Measurements from ENCODE around the gene P4HA2.

DNA sequence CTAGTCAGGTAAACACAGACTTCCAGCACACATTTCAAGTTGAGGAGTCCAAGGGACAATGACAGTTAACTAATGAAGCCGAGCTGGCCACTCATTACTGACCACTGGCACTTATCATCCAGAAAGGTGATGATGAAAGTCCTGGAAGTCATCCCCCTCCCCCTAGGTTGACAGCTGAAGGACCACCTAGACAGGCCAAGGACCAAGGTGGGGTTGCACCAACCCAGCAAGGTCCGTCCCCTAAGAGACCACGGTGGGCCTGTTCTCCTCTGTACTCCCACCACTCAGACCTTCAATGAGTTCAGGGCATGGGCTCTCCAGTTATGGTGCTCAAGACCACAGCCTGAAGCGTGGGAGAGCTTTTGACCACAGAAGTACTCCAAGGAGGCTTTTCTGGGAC lies 13.2 kb downstream of the P4HA2 start:
- TF ChIP-seq, protein P1, sequence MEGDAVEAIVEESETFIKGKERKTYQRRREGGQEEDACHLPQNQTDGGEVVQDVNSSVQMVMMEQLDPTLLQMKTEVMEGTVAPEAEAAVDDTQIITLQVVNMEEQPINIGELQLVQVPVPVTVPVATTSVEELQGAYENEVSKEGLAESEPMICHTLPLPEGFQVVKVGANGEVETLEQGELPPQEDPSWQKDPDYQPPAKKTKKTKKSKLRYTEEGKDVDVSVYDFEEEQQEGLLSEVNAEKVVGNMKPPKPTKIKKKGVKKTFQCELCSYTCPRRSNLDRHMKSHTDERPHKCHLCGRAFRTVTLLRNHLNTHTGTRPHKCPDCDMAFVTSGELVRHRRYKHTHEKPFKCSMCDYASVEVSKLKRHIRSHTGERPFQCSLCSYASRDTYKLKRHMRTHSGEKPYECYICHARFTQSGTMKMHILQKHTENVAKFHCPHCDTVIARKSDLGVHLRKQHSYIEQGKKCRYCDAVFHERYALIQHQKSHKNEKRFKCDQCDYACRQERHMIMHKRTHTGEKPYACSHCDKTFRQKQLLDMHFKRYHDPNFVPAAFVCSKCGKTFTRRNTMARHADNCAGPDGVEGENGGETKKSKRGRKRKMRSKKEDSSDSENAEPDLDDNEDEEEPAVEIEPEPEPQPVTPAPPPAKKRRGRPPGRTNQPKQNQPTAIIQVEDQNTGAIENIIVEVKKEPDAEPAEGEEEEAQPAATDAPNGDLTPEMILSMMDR (IDR thresholded peaks at IDR 0.05): no peak
- TF ChIP-seq POLR2A (IDR thresholded peaks at IDR 0.05) (no peak), POLR2AphosphoS5 (IDR thresholded peaks at IDR 0.05) (no peak)
